DMS153 (cell line): ENCODE results near the gene PPP1R37.

Experiments used
- DNase-seq: peaks from one replicate; lab custom pipeline; 2025; lab: John Stamatoyannopoulos, UW

PPP1R37 gene

GRCh38 chr19:45169602-45170001 is 76.6 kb downstream of the PPP1R37 start:
- DNase-seq, result no peak

- no peak for DNase-seq
Measured at GRCh38 chr19:45170146-45171106, 77.4 kb downstream of the PPP1R37 start.

GRCh38 chr19:45171211-45171623 is 78.2 kb downstream of the PPP1R37 start:
- no peak for DNase-seq

GRCh38 chr19:45172173-45172572 is 79.2 kb downstream of the PPP1R37 start:
- peak; percentile 26 for DNase-seq

- DNase-seq, result no peak
Measured at GRCh38 chr19:45172611-45173208, 79.7 kb downstream of the PPP1R37 start.

GRCh38 chr19:45173816-45174215 is 80.8 kb downstream of the PPP1R37 start:
- DNase-seq, result no peak

- DNase-seq, result no peak
Measured at GRCh38 chr19:45175515-45176345, 82.8 kb downstream of the PPP1R37 start.

- DNase-seq, result no peak
Measured at GRCh38 chr19:45177817-45178261, 84.9 kb downstream of the PPP1R37 start, which contains the start of gene TRAPPC6A. Gene TRAPPC6A, minus strand, starts transcription at chr19:45178237. Its CDS starts 19 bp downstream, at chr19:45178218.

GRCh38 chr19:45178262-45179071 is 85.5 kb downstream of the PPP1R37 start, which contains the start of gene BLOC1S3:
Gene BLOC1S3, plus strand, starts transcription at chr19:45178784. Its CDS starts 513 bp downstream, at chr19:45179297.
- peak; percentile 100 for DNase-seq

- no peak for DNase-seq
Measured at GRCh38 chr19:45179072-45179891, 86.3 kb downstream of the PPP1R37 start.

GRCh38 chr19:45179892-45180370 is 87.0 kb downstream of the PPP1R37 start:
- DNase-seq, result no peak

- no peak for DNase-seq
Measured at GRCh38 chr19:45180936-45181335, 88.0 kb downstream of the PPP1R37 start.

- no peak for DNase-seq
Measured at GRCh38 chr19:45182758-45183157, 89.8 kb downstream of the PPP1R37 start.

- no peak for DNase-seq
Measured at GRCh38 chr19:45184115-45184514, 91.1 kb downstream of the PPP1R37 start.

GRCh38 chr19:45186509-45187334 is 93.7 kb downstream of the PPP1R37 start:
- no peak for DNase-seq

GRCh38 chr19:45187421-45188100 is 94.6 kb downstream of the PPP1R37 start:
- peak; percentile 9 for DNase-seq

- DNase-seq, result no peak
Measured at GRCh38 chr19:45189971-45190370, 97.0 kb downstream of the PPP1R37 start.

GRCh38 chr19:45191375-45191774 is 98.4 kb downstream of the PPP1R37 start:
- DNase-seq, result no peak

- peak; percentile 41 for DNase-seq
Measured at GRCh38 chr19:45195764-45196163, 102.8 kb downstream of the PPP1R37 start.
